GDM1 (cell line): Measurements from ENCODE around the gene ACVRL1.

ENCODE experiments used
- DNase-seq: peaks from one replicate; lab custom pipeline; 2025; lab: John Stamatoyannopoulos, UW

The ACVRL1 gene

DNA sequence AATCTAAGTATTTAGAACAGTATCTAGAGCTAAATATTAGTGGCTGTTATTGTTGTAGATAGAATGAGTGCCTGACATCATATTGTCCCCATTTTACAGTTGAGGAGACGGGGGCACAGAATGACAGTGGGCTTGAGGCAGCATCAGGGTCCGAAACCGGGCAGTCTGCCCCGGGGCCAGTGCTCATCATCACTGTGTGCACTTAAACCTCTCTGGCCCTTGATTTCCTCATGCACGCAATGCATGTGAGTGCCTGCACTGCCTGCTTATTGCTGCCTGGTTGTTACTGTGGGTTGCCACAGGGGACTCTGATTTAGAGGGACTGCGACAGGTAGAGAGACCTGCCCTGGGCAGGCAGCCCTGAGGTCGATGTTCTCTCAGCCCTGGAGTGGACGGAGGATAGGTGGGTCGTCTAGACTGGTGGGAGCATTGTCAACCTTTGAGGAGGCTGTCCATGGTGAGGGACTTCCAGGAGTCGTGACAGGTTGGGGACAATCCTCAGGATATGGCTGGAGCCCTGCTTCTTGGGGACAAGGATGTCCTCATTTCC lies 9.8 kb downstream of the ACVRL1 start:
- no peak for DNase-seq

DNA sequence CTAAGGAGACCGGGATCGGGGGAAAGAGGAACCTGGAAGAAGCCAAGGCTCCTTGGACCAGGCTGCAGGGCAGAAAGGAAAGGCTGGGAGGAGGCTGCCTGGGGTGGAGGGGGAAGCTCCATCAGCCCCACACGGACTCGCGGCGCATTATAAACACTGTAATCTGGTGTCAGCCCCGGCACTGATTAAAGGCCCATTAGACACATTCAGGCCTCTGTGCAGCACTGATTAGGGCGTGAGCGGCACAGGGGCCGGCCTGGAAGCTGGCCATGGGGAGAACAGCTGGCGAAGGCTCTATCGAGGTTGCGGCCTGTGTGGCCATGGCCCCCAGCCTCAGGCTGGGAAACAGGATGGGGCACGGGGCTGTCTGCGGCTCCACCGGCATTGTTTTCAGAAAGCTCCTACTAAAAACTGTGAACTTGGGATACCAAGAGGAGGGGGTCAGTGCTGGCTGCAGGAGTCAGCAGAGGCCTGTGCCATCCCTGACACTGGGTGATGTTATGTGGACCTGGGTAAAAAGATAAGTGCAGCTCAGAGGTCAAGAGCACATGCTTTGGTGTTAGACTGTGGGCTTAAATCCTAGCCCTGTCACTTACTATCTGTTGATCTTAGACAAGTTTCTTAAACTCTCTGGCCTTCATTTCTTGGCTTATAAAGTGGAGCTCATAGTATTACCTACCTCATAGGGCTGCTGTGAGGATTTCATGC lies 10.6 kb downstream of the ACVRL1 start:
- no peak for DNase-seq

DNA sequence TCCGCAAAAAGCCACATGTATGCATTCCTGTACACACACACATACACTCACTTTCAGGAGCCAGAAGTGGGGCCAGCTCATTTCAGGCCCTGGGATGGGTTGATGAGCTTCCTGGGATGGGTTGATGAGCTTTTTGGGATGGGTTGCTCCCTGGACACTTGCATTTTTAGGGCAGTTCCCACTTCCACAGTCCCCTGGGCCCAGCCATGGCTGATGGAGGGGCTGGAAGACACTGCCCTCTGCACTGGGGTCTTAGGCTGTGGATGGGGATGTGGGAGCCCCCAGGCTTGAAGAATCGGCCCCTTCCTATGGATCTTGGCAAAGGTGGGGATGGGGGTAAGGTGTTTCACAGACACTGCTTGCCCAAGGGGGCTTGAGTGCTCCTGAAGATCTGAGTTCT lies 12.7 kb downstream of the ACVRL1 start:
- no peak for DNase-seq

DNA sequence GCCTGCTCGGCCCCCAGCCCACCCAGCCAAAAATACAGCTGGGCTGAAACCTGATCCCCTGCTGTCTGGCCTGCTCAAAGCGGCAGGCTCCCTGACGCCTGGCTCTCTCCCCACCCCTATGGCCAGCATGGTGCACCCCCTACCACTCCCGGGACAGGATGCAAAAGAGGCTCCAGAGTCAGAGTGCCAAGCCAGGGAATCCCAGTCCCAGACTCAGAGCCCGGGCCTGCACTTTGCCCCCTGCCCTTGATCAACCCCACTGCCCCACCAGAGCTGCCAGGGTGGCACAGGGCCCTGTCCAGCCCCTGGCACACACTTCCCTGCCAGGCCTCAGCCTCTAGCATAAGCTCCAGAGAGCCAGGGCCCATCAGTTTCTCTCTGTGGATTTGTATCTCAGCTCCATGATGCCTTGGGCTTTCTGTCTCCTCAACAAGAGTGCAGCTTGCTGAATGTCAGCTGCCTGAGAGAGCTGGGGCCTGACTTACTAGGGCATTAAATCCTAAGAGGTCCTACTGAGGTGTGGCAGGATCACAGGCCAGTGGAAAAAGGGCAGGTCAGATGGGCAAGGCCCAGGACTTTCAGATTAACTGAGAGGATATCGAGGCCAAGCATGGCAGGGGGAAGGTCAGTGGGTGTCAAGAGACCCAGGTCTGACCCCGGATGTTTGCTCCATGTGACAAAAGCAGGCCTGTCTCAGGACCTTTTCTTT lies 13.9 kb downstream of the ACVRL1 start:
- no peak for DNase-seq

DNA sequence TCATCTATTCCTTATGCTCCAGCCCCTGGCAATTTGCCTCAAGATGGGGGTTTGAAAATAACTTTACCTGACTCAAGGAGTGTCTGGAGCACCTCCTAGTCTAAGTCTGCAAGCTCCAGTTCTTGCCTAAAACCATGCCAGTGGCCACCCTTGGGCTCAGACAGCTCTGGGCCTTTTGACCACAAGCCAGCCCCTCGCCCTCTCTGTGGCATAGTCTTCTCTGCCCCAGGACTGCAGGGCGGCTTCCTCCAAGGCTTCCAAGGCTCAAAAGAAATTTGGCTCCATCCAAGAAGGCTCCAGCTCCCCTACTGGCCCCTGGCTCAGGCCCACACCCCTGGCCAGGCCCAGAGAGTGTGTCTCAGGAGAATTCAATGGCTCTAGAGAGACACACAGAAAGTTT lies 14.8 kb downstream of the ACVRL1 start:
- DNase-seq = no peak

DNA sequence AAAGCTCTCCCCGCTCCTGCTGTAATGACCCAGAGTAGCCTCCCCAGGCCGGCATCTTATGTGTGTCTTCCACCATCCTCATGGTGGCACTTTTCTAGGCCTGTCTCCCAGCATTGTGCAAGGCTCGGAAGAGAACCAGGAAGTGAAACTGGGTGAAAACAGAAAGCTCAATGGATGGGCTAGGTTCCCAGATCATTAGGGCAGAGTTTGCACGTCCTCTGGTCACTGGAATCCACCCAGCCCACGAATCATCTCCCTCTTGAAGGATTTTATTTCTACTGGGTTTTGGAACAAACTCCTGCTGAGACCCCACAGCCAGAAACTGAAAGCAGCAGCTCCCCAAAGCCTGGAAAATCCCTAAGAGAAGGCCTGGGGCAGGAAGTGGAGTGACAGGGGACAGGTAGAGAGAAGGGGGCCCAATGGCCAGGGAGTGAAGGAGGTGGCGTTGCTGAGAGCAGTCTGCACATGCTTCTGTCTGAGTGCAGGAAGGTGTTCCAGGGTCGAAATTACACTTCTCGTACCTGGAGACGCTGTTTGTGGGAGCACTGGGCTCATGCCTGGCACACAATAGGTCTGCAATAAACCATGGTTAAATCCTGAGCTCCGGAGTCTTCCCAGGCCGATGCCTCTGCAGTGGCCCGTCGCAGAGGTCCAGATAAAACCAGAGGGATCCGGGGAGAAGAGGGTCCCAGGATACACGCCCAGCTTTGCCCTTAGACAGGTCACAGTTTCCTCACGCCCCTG lies 15.6 kb downstream of the ACVRL1 start:
- no peak for DNase-seq

DNA sequence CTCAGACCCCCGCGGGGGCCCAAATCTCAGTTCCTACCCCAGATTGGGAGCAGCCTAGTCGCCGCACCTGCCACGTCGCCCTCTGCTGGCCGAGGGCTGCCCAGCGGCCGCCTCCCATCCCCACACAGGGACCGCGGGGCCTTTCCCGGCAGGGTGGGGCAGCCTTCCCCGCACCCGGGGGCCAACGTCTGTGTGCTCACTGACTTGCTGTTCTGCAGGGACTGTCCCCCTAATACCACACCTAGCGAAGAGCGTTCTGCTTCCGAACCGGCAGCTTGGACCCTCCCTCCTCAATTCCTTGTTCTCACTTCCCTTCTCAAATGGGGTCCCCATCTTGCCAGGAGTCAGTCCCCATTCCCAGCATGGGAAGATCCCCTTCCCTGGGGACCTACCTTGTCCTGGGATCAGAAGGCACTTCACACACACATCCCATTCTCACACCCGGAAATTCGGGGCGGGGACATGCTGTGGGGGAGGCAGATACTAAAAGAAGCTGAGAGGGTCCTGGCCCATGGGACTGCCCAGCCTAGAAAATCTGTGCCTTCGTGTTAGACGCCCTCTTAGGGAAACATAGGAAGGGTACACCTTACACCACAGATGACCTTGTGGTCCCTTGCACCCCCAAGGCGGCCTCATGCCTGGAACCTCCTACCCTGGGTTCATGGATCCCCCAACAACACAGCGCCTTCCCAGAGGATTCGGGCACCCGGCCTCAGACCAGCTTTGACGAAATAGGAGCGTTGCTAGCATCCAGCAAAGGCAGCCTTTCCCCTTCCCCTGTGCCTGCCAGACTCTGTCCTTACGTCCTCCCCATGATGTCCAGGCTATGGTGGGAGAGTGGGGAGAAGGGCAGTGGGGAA lies 16.4 kb downstream of the ACVRL1 start:
- no peak for DNase-seq

DNA sequence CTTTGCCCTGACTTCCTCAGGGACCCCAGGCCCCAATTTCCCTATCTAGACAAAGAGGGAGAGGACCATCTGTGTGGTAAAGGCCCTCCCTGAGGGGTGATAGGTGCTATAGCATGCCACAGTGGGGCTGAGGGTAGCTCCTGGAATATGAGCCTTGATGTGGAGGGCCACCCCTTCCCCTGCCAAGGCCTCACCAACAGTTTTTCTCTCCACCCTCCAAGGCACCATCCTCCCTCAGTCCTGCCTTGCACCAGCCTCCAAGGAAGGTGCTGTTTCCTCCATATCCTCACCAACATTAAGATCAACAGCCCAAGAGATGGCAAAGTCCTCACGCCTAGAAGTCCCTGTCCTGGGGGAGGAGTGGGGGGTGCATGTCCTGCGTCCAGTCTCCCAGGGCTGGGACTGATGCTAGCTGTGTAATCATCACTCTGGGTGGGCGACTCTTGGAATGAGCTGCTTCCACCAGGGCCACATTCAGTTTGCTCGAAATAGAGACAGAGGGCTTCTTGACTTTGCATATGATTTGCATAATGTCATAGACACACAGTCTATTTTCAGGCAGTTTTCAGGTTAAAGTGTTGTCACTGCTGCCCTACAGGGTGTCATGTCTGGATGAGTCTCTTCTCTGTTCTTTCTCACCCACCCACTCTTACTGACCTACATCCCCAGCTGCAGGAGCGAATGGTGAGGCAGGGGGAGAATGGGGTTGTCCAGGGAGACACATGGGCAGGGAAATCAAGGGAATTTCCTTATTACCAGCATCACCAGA lies 17.4 kb downstream of the ACVRL1 start:
- no peak for DNase-seq

DNA sequence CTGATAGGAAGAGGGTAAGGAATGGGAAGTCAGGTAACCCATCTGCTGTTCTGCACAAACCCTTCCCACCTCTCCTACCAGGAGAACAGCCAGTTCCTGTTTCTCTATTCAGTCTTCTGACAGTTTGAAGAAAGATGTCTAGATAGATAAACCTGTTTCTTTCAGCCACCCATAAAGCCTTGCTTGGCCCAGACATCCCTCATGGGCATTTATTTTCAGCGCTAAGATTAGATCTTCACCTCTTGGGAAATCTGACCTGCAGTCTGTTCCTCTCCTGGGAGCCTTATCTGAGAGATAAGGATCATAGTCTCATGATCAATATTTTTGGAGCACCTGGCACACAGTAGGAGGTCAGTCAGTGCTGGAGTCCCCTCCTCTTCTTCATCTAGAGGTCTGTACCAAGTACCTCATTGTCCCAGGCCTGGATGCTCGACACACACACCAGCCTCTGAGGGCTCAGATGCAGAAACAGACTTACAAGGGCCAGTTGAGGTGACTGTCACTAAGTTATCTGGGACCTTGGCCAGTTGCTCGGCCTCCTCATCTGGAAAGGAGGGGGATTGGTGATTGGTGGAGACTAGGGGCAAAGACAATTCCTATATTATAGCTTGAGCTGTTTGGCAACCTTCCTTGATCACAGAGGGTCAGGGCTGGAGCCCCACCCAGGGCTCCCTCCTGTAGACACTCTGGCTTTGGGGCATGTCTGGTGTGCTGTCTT lies 18.2 kb downstream of the ACVRL1 start:
- no peak for DNase-seq

DNA sequence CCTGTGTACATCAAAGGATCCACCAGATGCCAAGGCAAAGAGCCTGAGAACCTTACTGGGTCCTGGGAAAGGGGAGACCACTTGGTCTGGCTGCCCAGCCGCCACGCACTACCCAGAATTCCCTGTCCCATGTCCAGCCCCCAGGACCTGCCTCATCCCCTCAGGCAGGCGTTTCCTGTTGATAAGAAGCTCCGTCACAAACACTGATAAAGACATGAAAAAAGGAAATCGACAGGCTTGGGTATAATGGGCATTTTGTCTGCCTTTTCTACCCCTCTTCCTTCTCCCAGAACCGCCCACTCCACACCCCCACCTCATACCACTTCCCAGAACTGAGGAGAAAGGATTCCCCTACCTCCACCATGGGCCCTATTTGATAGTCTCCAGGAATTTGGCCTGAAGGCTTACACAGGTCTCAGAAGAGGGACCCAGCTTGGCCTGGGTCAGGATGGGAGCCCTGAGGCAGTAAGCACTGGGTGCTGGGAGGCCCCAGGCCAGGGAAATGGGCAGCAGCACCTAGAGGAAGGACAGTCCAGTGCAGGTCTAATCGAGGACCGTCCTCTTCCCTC lies 18.8 kb downstream of the ACVRL1 start:
- DNase-seq = no peak

DNA sequence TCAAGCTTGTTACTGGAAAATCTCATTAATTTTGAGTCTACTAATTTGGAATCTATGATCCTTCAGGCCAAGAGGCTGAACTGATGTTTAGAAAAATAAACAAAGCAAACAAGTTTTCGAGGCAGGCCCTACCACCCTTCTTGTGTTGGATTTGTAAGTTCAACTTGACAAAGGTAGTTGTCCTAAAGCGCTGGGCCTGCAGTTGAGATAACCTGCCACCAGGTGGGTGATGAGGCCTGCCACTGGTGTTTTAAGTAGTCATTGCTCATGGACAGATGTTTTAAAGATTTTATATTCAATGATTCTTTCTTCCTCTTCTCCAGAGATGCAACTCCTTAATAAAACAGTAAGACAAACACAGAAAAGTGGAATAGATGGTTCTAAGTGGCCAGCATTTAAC lies 19.4 kb downstream of the ACVRL1 start:
- DNase-seq = no peak

DNA sequence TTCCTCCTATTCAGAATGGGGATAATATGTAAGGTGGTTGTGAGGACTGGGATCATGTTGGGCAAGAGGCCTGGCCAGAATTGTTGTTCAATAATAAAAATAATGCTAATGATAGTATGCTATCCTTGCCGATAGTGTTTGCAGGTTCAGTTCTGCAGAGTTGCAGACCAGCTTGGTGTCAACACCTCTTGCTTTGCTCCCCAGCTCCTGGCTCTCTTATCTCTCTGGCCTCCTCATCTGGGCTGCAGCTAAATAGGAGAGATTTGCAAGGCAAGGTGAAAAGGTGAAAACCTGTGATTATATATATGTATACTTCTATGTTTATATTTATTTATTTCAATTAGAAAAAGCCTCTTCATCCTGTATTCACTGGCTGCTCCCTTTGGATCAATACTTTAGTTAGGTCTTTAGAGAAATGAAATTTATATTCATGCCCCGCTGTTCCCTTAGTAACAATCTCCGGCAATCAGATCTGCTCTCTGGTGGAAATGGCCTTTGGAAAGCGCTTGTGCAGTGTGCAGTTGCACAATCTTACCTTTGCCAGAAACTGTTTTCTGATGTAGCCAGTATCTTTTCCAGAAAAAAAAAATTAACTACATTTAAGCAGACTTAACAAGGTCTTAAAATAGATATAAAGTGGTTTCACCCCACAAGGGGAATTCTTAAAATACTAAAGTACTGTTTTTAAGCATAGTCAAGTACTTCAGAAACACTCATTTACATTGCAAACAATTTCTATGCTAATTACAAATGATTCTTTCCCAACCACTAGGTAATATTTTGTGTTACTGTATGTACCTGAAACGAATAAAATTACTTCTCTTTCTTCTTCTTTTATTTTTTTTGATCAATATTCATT lies 25.1 kb downstream of the ACVRL1 start:
- DNase-seq = no peak

DNA sequence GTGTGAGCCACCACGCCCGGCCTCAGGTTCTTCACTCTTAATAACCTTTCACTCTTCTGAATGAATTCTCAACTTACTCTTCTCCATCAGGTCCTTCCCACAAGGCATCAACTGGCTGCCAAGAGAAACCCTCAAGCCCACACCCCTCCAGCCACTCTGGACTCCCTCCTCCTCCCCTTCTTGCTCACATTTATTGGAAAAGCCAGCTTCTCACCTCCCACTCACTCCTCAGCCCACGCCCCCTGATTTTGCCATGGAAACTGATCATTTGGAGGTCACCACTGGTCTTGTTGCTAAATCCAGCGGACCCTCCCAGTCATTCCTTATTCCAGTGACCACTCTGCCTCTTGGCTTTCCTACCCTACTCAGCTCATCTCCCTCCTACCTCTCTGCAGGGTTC lies 26.8 kb downstream of the ACVRL1 start:
- DNase-seq = no peak

DNA sequence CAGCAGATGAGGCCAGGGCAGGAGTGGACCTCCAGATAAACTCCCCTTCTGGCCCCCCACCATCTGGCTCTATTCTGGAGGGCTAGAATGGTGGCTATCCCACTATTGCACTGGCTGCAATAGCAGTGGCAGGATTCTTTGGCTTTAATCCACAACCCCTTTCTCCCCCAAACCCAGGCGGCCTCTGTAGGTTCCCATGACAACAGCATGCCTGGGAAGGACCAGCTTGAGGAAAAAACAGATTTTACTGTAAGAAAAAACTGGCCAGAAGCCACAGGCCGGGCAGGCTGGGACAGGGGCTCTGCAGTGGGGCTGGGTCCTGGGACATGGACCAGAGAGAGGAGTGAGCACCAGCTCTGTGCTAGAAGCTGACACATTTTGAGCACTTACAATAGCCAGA lies 30.6 kb downstream of the ACVRL1 start:
- DNase-seq = no peak

DNA sequence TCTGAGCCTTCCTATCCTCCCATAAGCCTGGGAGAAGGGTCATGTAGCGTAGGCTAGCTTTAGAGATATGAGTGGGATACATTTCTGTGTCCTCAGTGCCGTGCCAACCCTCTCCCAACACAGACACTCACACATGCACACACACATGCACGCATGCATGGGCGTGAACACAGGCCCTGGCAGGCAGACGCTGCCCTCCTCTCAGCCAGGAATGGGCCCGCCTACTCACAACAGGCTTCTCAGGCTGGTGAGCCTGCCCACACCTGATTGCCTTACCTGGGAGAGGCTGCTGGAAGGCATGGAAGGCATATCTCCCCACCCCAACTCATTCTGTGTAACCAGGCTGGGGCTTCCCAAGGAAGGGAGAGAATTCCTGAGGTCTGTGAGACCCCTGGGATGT lies 31.4 kb downstream of the ACVRL1 start:
- DNase-seq = no peak

DNA sequence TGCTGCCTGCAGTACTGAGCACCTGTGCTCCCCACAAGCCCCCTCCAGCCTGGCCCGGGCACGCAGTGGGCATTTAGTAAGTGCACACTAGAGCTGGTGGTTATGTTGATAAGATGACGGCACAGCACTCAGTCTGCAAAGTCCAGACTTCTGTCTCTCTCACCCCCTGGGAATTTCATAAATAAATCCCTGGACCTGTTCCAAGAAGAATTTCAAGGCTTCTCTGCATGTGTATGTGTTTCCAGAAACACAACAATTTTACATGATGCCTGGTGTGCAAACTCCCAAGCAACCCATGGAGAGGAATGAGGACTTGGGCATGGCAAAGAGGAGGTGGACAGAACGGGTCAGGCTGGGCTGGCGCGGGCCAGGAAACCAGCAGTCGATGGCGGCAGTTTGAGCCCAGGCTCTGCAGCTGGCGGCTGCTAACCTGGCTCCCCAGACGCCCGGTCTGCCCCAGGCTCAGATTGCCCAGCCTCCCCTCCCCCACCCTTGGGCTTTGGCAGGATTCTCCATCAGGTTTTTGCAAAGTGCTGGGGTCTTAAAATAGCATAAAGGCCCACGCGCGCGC lies 33.8 kb downstream of the ACVRL1 start:
- no peak for DNase-seq

DNA sequence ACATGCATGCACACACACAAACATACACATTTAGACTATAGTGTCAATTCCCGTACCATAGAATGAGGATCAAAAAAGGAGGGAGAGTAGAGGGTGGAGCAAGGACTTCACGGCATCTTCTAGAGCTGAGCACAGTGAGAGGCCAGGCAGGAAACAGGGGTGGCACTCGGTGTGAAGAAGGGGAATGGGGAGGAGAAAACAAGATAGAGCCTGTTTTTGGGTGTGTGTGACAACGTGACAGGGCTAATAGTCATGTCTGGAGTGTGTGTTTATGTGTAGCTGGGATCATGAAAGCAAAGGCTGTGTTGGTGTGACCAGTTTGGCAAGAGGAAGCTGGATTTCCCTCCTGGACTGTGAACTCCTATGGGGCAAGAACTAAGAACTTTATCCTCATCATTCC lies 34.3 kb downstream of the ACVRL1 start:
- no peak for DNase-seq

DNA sequence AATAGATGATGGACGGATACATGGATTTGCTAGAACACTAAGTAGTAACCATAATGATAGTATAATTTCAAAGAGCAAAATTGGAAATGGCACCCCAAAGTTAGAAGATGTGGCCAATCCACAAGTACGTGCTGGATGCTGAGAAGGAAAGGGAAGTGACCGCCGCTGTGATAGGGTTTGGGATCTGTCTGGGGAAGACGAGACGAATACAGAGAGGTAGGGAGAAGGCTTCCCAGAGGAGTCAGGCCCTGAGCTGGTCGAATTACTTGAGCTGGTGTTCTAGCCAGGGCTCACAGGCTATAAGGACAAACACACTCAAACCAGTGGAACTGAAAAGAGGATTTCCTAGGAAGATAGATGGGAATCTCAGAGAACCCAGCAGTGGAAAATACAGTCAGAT lies 34.8 kb downstream of the ACVRL1 start:
- no peak for DNase-seq

DNA sequence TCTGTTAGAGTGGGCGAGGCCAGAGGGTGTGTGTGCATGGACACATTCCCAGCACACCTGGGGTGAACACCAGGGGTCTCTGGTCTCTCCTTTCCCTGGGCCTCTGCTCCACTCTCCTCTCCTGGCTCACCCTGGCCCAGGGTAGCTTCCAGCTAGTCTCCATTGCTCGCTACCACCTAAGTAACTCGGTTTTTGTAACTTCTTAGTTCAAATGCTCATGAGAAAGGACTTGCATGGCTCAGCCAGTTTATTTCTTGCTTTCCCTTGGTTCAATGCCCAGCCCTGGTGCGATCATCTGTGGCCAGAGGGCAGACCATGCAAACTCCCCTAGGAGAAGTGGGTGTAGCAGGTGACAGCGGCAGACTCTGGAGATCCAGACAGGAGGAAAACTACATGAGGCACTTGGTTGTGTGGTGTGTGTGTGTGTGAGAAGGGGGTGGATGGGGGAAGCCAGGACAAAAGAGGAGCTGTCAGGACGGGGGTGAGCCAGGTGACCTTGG lies 35.2 kb downstream of the ACVRL1 start:
- no peak for DNase-seq
